Peyer's patch (tissue), 4 donors: ENCODE results near the gene POU2F2. TPM values are rescaled to one million over a fixed set of nuclear protein-coding genes. Genes with fewer than 3 reads are reported as not detected.

ENCODE experiments used
- DNase-seq, 3 donors: peaks; one replicate each; pipeline ENCODE4 v3.0.0-alpha.2; 2017 to 2019
- H3K27ac ChIP-seq, 4 donors: fragments of 200-600 bp; sonication (generic); one replicate each; pipeline ENCODE4 v1.5.1; 2016 to 2019
- H3K27me3 ChIP-seq, 2 donors: fragments of 200-600 bp; sonication (generic); one replicate each; pipeline ENCODE4 v1.5.1; 2019
- H3K36me3 ChIP-seq, 3 donors: fragments of 200-600 bp; sonication (generic); one replicate each; pipeline ENCODE4 v1.5.1; 2016 to 2019
- H3K4me1 ChIP-seq, 4 donors: fragments of 200-600 bp; sonication (generic); one replicate each; pipeline ENCODE4 v1.5.1; 2016 to 2019
- H3K4me3 ChIP-seq, 4 donors: fragments of 200-600 bp; sonication (generic); 1 replicate in 3 of 4; 2 replicates in 1 of 4; pipeline ENCODE4 v1.5.1; 2016 to 2019; ENCODE audit warnings: mild to moderate bottlenecking in 1 of 4
- H3K9me3 ChIP-seq, 4 donors: fragments of 200-600 bp; sonication (generic); one replicate each; pipeline ENCODE4 v1.5.1; 2016 to 2019; ENCODE audit warnings: mild to moderate bottlenecking in 1 of 4
- CTCF ChIP-seq, 6 experiments: fragments of 450-650 bp in 4 of 6; fragments of 200-600 bp in 2 of 6; sonication (generic) in 1 of 6; IDR thresholded peaks; one replicate each; pipeline ENCODE4 v1.5.1; 2017 to 2019; ENCODE audit warnings: antibody characterized with exemption in 6 of 6, mild to moderate bottlenecking in 3 of 6, moderate library complexity in 1 of 6
- POLR2A ChIP-seq, 2 donors: fragments of 450-650 bp; IDR thresholded peaks; one replicate each; pipeline ENCODE4 v1.5.1; 2017; ENCODE audit warnings: antibody characterized with exemption in 2 of 2, mild to moderate bottlenecking in 2 of 2, moderate library complexity in 2 of 2
- total RNA-seq, 4 donors: library from RNA; depleted of rRNA; stranded (reverse); fragments of >200 nt; gene quantifications; one replicate each; pipeline ENCODE4 v1.1.0, GENCODE V29; 2016

Gene POU2F2
- total RNA-seq, 4 donors from 2014 or later: 0.88 to 30.5 (median 3.2) TPM

DNA sequence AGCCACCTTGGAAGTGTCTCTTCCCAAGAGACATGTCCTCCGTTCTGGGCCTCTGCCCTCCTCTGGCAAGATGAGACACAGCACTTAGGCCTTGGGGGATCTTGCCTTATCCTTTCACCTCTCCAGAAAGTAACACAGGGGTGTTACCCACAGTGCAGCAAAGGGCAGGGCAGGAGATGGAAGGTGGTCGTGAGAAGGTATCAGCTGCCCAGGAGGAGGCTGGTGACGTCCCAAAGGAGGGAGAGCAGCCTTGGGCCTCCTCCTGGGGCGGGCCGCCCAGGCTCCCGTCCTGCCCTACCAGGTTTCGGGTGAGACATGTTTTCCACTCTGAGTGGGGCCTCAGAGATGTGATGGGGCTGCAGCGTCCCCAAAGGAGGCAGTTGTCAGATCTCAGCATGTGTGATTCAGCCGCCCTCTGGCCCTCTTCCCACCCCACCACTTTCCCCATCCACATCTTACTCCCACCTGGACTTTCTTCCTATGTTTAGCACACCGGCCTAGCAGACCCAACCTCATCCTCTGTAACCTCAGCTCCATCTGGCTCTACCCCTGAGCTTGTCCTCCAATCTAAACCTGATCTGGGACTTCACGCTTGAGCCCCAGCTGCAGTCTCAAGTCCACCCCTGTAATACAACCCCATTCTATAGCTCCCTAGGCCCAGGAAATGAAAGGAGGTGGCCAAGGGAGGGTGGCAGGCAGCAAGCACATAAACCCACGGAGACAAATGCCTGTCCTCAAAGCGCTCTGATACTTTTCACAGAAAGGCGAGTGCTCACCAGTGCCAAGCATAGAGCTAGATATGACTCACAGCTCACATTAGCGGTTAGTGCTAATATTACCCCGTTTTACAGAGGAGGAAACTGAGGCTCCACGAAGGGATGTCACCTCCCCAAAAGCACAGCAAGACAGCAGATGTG lies 9.3 kb downstream of the POU2F2 start:
- peaks cover 0 to 39% (median 23%) of the 10 kb centered on the region in 4 donors for H3K4me1 ChIP-seq
- H3K36me3 ChIP-seq: no peaks in the 10 kb centered on the region
- DNase-seq: no peak
- H3K9me3 ChIP-seq: no peaks in the 10 kb centered on the region
- peak overlapping the region in 1 of 4 donors; percentile 22 for H3K4me3 ChIP-seq
- TF ChIP-seq POLR2A (IDR thresholded peaks at IDR 0.05) (no peak), CTCF (IDR thresholded peaks at IDR 0.05) (no peak)
- H3K27ac ChIP-seq: peak overlapping the region; percentile 5 to 85 (median 56)
- no peaks in the 10 kb centered on the region for H3K27me3 ChIP-seq

DNA sequence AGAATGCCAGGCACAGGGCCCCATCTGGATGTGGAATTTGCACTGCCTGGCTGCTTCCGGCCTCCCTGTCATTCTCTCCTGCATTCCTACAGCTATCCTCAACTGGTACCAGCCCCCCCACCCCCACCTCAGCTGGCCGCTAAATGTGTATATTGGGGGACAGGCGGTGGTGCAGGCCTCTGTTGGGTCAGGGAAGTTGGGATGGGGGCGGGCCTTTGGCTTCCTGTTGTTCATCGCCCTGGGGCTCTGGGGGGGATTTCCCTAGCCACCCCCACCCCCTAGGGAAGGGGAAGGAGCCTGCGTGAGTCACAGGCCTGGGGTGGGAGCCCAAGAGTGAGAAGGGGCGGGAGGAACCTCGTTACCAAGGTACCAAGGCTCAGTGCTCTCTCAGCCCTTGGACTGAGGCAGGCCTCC lies 10.6 kb downstream of the POU2F2 start:
- Histone ChIP-seq H3K9me3 (no peaks in the 10 kb centered on the region), H3K4me1 (peaks cover 0 to 43% (median 22%) of the 10 kb centered on the region in 4 donors), H3K4me3 (peak overlapping the region in 1 of 4 donors; percentile 5), H3K27ac (peak overlapping the region in 3 of 4 donors; percentile 48 to 85 (median 63)), H3K27me3 (no peaks in the 10 kb centered on the region), H3K36me3 (no peaks in the 10 kb centered on the region)
- no peak for TF ChIP-seq CTCF (IDR thresholded peaks at IDR 0.05)
- peak in 2 of 3 donors; percentile 87 to 88 for DNase-seq

GRCh38 chr19:42121036-42121621 lies 11.1 kb downstream of the POU2F2 start:
- Histone ChIP-seq H3K4me1 (peaks cover 0 to 47% (median 25%) of the 10 kb centered on the region in 4 donors), H3K27ac (peak overlapping the region in 3 of 4 donors; percentile 48 to 85 (median 63)), H3K4me3 (peak overlapping the region in 1 of 4 donors; percentile 5), H3K27me3 (no peaks in the 10 kb centered on the region), H3K36me3 (no peaks in the 10 kb centered on the region), H3K9me3 (no peaks in the 10 kb centered on the region)
- no peak for DNase-seq
- TF ChIP-seq POLR2A (IDR thresholded peaks at IDR 0.05) (no peak), CTCF (IDR thresholded peaks at IDR 0.05) (no peak)

DNA sequence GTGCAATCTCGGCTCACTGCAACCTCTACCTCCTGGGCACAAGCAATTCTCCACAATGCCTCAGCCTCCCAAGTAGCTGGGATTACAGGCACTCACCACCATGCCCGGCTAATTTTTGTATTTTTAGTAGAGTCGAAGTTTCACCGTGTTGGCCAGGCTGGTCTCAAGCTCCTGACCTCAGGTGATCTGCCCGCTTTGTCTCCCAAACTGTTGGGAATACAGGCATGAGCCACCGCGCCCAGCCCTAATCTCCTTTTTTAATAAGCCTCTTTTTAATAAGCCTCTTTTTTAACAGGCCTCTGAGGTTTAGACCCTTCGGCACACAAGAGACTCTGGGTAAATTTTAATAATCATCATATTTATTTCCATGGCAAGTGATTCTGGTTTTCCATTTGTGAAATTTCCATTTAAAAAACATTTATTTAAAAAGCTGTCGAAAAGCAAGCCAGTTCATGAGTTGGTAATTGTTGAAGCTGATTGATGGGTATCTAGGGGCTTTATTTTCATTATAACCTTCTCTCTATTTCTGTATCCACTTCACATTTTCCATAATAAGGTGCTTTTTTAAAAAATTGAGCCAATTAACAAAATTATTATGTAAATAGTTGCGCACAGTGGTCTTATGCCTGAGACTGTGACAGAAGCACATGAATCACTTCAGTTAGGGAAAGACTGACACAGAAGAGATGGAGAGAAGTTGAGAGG lies 11.8 kb downstream of the POU2F2 start:
- DNase-seq: no peak
- Histone ChIP-seq H3K36me3 (no peaks in the 10 kb centered on the region), H3K9me3 (no peaks in the 10 kb centered on the region), H3K27me3 (no peaks in the 10 kb centered on the region), H3K27ac (peak overlapping the region in 2 of 4 donors; percentile 63 to 85), H3K4me3 (no peak overlapping the region), H3K4me1 (peaks cover 0 to 49% (median 26%) of the 10 kb centered on the region in 4 donors)
- no peak for TF ChIP-seq CTCF (IDR thresholded peaks at IDR 0.05)
- TF ChIP-seq POLR2A (IDR thresholded peaks at IDR 0.05): no peak

DNA sequence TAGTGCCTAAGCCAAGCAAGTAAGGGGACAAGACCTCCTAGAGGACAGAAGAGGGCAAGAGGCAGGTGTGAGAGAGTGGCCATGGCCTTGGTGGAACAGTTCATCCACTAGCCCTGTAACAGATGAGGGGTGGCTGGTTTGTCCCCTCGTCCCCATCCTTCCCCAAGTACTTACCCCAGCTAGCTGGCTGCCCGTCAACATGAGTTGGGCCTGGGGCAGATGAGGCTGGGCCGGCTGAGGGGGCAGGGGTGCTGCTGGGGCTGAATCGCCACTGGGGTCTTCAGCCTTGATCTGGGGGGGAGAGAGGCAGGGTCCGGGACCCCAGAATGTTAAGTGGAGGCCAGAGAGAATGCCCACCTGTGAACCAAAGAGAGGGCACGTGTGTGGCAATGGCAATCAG lies 15.2 kb downstream of the POU2F2 start:
- Histone ChIP-seq H3K4me3 (no peak overlapping the region), H3K27me3 (no peaks in the 10 kb centered on the region), H3K27ac (peak overlapping the region in 1 of 4 donors; percentile 83), H3K36me3 (no peaks in the 10 kb centered on the region), H3K4me1 (peaks cover 0 to 39% (median 11%) of the 10 kb centered on the region in 4 donors), H3K9me3 (no peaks in the 10 kb centered on the region)
- no peak for DNase-seq
- no peak for TF ChIP-seq CTCF (IDR thresholded peaks at IDR 0.05)
- no peak for TF ChIP-seq POLR2A (IDR thresholded peaks at IDR 0.05)
